Dedifferentiated amniotic fluid mesenchymal stem cell (primary cell): Measurements from ENCODE around the gene ZNF383.
"Not testable (repeated sequence)": the region's sequence is repeated elsewhere in the genome, so short reads cannot be mapped to it uniquely, and the experiment has no call there.

Source experiments
- DNase-seq: peaks from one replicate; pipeline ENCODE4 v3.0.0-alpha.2; 2016; ENCODE audit errors: extremely low spot score

ZNF383 gene

GRCh38 chr19:37217775-37218591 lies at the start of gene ZNF383:
Gene ZNF383 (plus strand): TSS chr19:37218214. CDS start chr19:37230454, 12,240 bp downstream.
- DNase-seq: peak; percentile 80

GRCh38 chr19:37172368-37173366 lies 45.3 kb upstream of the ZNF383 start, which contains the start of gene ZNF585A:
Gene ZNF585A (minus strand): TSS chr19:37172695. CDS start chr19:37169910, 2,785 bp downstream.
- peak; percentile 98 for DNase-seq

GRCh38 chr19:37186071-37186470 lies 31.9 kb upstream of the ZNF383 start:
- not testable (repeated sequence) for DNase-seq

- DNase-seq: not testable (repeated sequence)
Observed at GRCh38 chr19:37195248-37195647, 22.8 kb upstream of the ZNF383 start.

- not testable (repeated sequence) for DNase-seq
Observed at GRCh38 chr19:37197115-37197514, 20.9 kb upstream of the ZNF383 start.

GRCh38 chr19:37197768-37198167 lies 20.2 kb upstream of the ZNF383 start:
- no peak for DNase-seq

- DNase-seq: no peak
Observed at GRCh38 chr19:37217480-37217774, 587 bp upstream of the ZNF383 start.

GRCh38 chr19:37218592-37218935 lies 550 bp downstream of the ZNF383 start:
- DNase-seq: peak; percentile 14

GRCh38 chr19:37220383-37220782 lies 2.4 kb downstream of the ZNF383 start:
- no peak for DNase-seq

GRCh38 chr19:37221136-37221535 lies 3.1 kb downstream of the ZNF383 start:
- DNase-seq: no peak

- no peak for DNase-seq
Observed at GRCh38 chr19:37226248-37226647, 8.2 kb downstream of the ZNF383 start.

GRCh38 chr19:37227996-37228395 lies 10.0 kb downstream of the ZNF383 start:
- no peak for DNase-seq

- DNase-seq: no peak
Observed at GRCh38 chr19:37243206-37243632, 25.2 kb downstream of the ZNF383 start.

- DNase-seq: peak; percentile 98
Observed at GRCh38 chr19:37251308-37252229, 33.6 kb downstream of the ZNF383 start.

GRCh38 chr19:37263028-37263427 lies 45.0 kb downstream of the ZNF383 start:
- not testable (repeated sequence) for DNase-seq

GRCh38 chr19:37267005-37267404 lies 49.0 kb downstream of the ZNF383 start:
- DNase-seq: not testable (repeated sequence)

GRCh38 chr19:37267755-37268154 lies 49.7 kb downstream of the ZNF383 start:
- not testable (repeated sequence) for DNase-seq

- DNase-seq: not testable (repeated sequence)
Observed at GRCh38 chr19:37280656-37281055, 62.6 kb downstream of the ZNF383 start.

- not testable (repeated sequence) for DNase-seq
Observed at GRCh38 chr19:37284020-37284419, 66.0 kb downstream of the ZNF383 start.

GRCh38 chr19:37289229-37289628 lies 71.2 kb downstream of the ZNF383 start:
- not testable (repeated sequence) for DNase-seq
